Parathyroid adenoma (tissue), 2 donors: ENCODE measurements around the gene DENND5A.
"Not testable (repeated sequence)": the region's sequence is repeated elsewhere in the genome, so short reads cannot be mapped to it uniquely, and the experiment has no call there.

ENCODE experiments used
- H2AFZ ChIP-seq: fragments of 300-600 bp; sonication (generic); one replicate; pipeline ENCODE4 v1.7.0; 2017; ENCODE audit warnings: antibody characterized with exemption, mild to moderate bottlenecking
- H3K27ac ChIP-seq: fragments of 300-600 bp; sonication (generic); one replicate; pipeline ENCODE4 v1.7.0; 2017
- H3K27me3 ChIP-seq: fragments of 300-600 bp; sonication (generic); one replicate; pipeline ENCODE4 v1.7.0; 2017; ENCODE audit warnings: low read length; ENCODE audit not compliant: control insufficient read depth, insufficient read depth
- H3K36me3 ChIP-seq: fragments of 300-600 bp; sonication (generic); one replicate; pipeline ENCODE4 v1.7.0; 2017; ENCODE audit warnings: low read length; ENCODE audit not compliant: control insufficient read depth, insufficient read depth
- H3K4me1 ChIP-seq: fragments of 300-600 bp; sonication (generic); one replicate; pipeline ENCODE4 v1.7.0; 2017; ENCODE audit warnings: control low read depth
- H3K4me2 ChIP-seq: fragments of 300-600 bp; sonication (generic); one replicate; pipeline ENCODE4 v1.7.0; 2017; ENCODE audit warnings: low read length
- H3K4me3 ChIP-seq: fragments of 300-600 bp; sonication (generic); one replicate; pipeline ENCODE4 v1.7.0; 2017; ENCODE audit warnings: low read depth, low read length
- H3K79me2 ChIP-seq: fragments of 300-600 bp; sonication (generic); one replicate; pipeline ENCODE4 v1.7.0; 2017; ENCODE audit warnings: control low read depth
- H3K9ac ChIP-seq: fragments of 300-600 bp; sonication (generic); one replicate; pipeline ENCODE4 v1.7.0; 2017; ENCODE audit warnings: mild to moderate bottlenecking
- H3K9me3 ChIP-seq: fragments of 300-600 bp; sonication (generic); one replicate; pipeline ENCODE4 v1.7.0; 2017; ENCODE audit warnings: low read length; ENCODE audit not compliant: control insufficient read depth
- TF ChIP-seq, protein P1 (sequence below): fragments of 300-600 bp; sonication (generic); IDR thresholded peaks from one replicate; pipeline ENCODE4 v1.7.0; 2017; ENCODE audit warnings: antibody characterized with exemption, mild to moderate bottlenecking
- donor health status: primary hyperparathyroidism.

The DENND5A gene

GRCh38 chr11:9219115-9219514 is 46.0 kb downstream of the DENND5A start:
- Histone ChIP-seq H3K4me1 (no peaks in the 10 kb centered on the region), H3K79me2 (peaks cover 8% of the 10 kb centered on the region), H3K9me3 (no peaks in the 10 kb centered on the region), H3K4me3 (no peak overlapping the region), H2AFZ (no peak overlapping the region), H3K4me2 (no peak overlapping the region), H3K9ac (no peak overlapping the region), H3K27ac (no peak overlapping the region), H3K27me3 (no peaks in the 10 kb centered on the region), H3K36me3 (no peaks in the 10 kb centered on the region)
- TF ChIP-seq, protein P1, sequence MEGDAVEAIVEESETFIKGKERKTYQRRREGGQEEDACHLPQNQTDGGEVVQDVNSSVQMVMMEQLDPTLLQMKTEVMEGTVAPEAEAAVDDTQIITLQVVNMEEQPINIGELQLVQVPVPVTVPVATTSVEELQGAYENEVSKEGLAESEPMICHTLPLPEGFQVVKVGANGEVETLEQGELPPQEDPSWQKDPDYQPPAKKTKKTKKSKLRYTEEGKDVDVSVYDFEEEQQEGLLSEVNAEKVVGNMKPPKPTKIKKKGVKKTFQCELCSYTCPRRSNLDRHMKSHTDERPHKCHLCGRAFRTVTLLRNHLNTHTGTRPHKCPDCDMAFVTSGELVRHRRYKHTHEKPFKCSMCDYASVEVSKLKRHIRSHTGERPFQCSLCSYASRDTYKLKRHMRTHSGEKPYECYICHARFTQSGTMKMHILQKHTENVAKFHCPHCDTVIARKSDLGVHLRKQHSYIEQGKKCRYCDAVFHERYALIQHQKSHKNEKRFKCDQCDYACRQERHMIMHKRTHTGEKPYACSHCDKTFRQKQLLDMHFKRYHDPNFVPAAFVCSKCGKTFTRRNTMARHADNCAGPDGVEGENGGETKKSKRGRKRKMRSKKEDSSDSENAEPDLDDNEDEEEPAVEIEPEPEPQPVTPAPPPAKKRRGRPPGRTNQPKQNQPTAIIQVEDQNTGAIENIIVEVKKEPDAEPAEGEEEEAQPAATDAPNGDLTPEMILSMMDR: no peak

GRCh38 chr11:9214765-9215164 is 50.4 kb downstream of the DENND5A start:
- Histone ChIP-seq H3K36me3 (no peaks in the 10 kb centered on the region), H3K4me2 (no peak overlapping the region), H3K27ac (no peak overlapping the region), H3K27me3 (no peaks in the 10 kb centered on the region), H3K79me2 (peaks cover 6% of the 10 kb centered on the region), H2AFZ (no peak overlapping the region), H3K4me3 (no peak overlapping the region), H3K9ac (no peak overlapping the region), H3K4me1 (no peaks in the 10 kb centered on the region), H3K9me3 (no peaks in the 10 kb centered on the region)
- TF ChIP-seq, protein P1: no peak

- Histone ChIP-seq H2AFZ (no peak overlapping the region), H3K4me3 (no peak overlapping the region), H3K27me3 (no peaks in the 10 kb centered on the region), H3K27ac (no peak overlapping the region), H3K4me1 (no peaks in the 10 kb centered on the region), H3K36me3 (no peaks in the 10 kb centered on the region), H3K9me3 (no peaks in the 10 kb centered on the region), H3K4me2 (no peak overlapping the region), H3K79me2 (no peaks in the 10 kb centered on the region), H3K9ac (no peak overlapping the region)
- TF ChIP-seq, protein P1: no peak
These were observed 53.8 kb downstream of the DENND5A start for GRCh38 chr11:9211322-9211721.

DNA sequence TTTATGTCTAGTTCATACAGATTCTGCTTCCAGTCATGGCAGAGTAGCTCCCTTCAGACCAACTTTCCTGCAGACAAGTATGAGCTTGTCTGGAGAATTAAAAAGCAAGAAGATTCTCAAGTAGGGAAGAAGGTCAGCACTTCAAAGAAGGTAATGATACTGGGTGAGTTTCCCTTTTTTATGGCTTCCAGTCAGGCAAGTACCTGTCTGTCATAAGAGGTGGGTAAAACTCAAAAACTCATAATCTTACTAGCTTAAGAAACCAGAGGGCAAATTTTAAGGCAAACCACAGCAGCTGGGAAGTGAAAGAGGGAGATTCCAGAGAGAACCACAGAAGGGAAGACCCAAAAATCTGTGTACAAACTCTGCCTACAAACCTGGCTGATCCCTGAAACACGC is 54.2 kb downstream of the DENND5A start:
- Histone ChIP-seq H2AFZ (no peak overlapping the region), H3K4me1 (no peaks in the 10 kb centered on the region), H3K9me3 (no peaks in the 10 kb centered on the region), H3K9ac (no peak overlapping the region), H3K79me2 (no peaks in the 10 kb centered on the region), H3K27me3 (no peaks in the 10 kb centered on the region), H3K27ac (no peak overlapping the region), H3K4me2 (no peak overlapping the region), H3K36me3 (no peaks in the 10 kb centered on the region), H3K4me3 (no peak overlapping the region)
- TF ChIP-seq, protein P1: no peak

DNA sequence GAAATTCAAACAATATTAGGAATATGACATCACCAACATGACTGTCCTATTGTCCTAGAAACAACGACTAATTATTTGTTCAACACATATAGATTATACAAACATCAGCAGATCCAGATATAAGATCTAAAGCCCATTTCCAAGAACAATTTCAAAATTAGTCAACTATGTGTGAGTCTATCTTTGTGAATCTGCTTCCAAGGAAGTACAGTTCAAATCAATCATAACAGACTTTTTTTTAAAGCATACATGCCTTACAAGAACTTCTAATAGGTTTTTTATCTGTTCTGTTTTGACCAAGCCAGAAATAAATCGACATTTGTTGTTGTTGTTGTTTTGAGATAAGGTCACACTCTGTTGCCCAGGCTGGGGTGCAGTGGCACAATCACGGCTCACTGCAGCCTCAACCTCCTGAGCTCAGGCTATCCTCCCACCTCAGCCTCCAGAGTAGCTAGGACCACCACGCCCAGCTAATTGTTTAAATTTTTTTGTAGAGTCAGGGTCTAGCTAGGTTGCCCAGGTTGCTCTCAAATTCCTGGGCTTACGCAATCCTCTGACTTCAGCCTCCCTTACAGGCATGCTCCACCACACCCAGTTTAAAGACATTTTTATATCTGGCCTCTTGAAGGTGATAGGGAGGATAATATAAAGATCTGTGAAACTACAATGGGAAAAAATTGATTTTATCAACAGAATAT is 54.8 kb downstream of the DENND5A start:
- Histone ChIP-seq H3K9me3 (no peaks in the 10 kb centered on the region), H3K9ac (no peak overlapping the region), H2AFZ (no peak overlapping the region), H3K79me2 (no peaks in the 10 kb centered on the region), H3K4me2 (no peak overlapping the region), H3K36me3 (no peaks in the 10 kb centered on the region), H3K4me3 (no peak overlapping the region), H3K27ac (no peak overlapping the region), H3K4me1 (no peaks in the 10 kb centered on the region), H3K27me3 (no peaks in the 10 kb centered on the region)
- TF ChIP-seq, protein P1: no peak

DNA sequence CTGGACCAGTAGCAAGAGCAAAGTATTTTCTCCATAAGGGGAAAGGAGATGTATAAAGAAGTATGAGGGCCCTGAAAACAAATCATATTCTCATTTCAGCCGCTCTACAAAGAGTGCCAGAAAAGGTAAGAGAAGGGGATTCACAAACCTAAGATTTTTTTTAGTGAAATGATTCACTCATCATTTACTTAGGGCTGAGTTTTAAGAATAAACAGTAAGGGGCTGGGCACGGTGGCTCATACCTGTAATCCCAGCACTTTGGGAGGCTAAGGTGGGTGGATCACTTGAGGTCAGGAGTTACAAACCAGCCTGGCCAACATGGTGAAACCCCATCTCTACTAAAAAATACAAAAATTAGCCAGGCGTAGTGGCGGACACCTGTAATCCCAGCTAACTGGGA is 55.5 kb downstream of the DENND5A start:
- H3K9me3 ChIP-seq, H3K4me3 ChIP-seq, H3K9ac ChIP-seq, H3K4me2 ChIP-seq, H3K79me2 ChIP-seq, H3K36me3 ChIP-seq, H3K27ac ChIP-seq, H3K4me1 ChIP-seq, H3K27me3 ChIP-seq, H2AFZ ChIP-seq: not testable (repeated sequence)
